A549 (cell line): ENCODE measurements around the gene PRSS23. TPM values are rescaled to one million over a fixed set of nuclear protein-coding genes. Genes with fewer than 3 reads are reported as not detected.

Experiments
- ATAC-seq, 2 experiments: fragments of 200-7000 bp in 1 of 2; fragments of >200 bp in 1 of 2; cut with Nextera tagmentation in 1 of 2; cut with Tn5 transposase in 1 of 2; 3 replicates each; pipeline versions ENCODE4 v1.8.0 to v1.9.1; 2018 to 2020; ENCODE audit warnings: mild to moderate bottlenecking in 1 of 2, moderate library complexity in 1 of 2
- CTCF ChIA-PET: fragments of 300-600 bp; sonication (Branson Sonifier 250); formaldehyde crosslinking; extraction: SDS; loops from one replicate; lab custom pipeline; 2021; ENCODE audit warnings: antibody characterized with exemption, inconsistent platforms; lab: Yijun Ruan, JAX
- POLR2A ChIA-PET: fragments of 350-600 bp; formaldehyde crosslinking; extraction: SDS; loops from one replicate; lab custom pipeline; 2021; ENCODE audit warnings: antibody characterized with exemption, inconsistent platforms; lab: Yijun Ruan, JAX
- DNase-seq, 2 experiments: peaks; one replicate each; pipeline versions ENCODE4 v3.0.0 to v3.0.0-alpha.2; 2011 to 2016; ENCODE audit warnings: low read depth in 1 of 2, low spot score in 1 of 2
- FAIRE-seq: peaks from 2 replicates; lab custom pipeline; 2011; peaks lifted over from hg19 to GRCh38; lab: Jason Lieb, UNC
- H3K27ac ChIP-seq, 2 experiments: fragments of >200 bp; sonication (Bioruptor Twin); formaldehyde crosslinking; 3 replicates each; pipeline ENCODE4 v1.5.1; 2016 to 2017
- H3K4me1 ChIP-seq: fragments of >200 bp; sonication (Bioruptor Twin); formaldehyde crosslinking; 3 replicates; pipeline ENCODE4 v1.6.1; 2016
- H3K4me2 ChIP-seq: fragments of >200 bp; sonication (Bioruptor Twin); formaldehyde crosslinking; 3 replicates; pipeline ENCODE4 v1.6.1; 2016
- H3K4me3 ChIP-seq: fragments of >200 bp; sonication (Bioruptor Twin); formaldehyde crosslinking; 3 replicates; pipeline ENCODE4 v1.5.1; 2016
- H3K9me3 ChIP-seq: fragments of >200 bp; sonication (Bioruptor Twin); formaldehyde crosslinking; 3 replicates; pipeline ENCODE4 v1.6.1; 2016
- ATOH8 ChIP-seq: fragments of 250-450 bp; sonication (Bioruptor Pico); IDR thresholded peaks from 2 replicates; pipeline ENCODE4 v1.5.0; 2020; ENCODE audit warnings: low read depth, mild to moderate bottlenecking, moderate library complexity
- BCL3 ChIP-seq: fragments of >200 bp; sonication (Bioruptor Twin); formaldehyde crosslinking; IDR thresholded peaks from 3 replicates; pipeline ENCODE4 v1.6.1; 2016
- EHF ChIP-seq: fragments of 250-450 bp; sonication (Bioruptor Pico); IDR thresholded peaks from 2 replicates; pipeline ENCODE4 v1.5.0; 2020; ENCODE audit warnings: mild to moderate bottlenecking
- EHMT2 ChIP-seq: fragments of 200-600 bp; sonication (generic); IDR thresholded peaks from 2 replicates; pipeline ENCODE4 v1.6.1; 2016; ENCODE audit warnings: antibody characterized with exemption, low read depth, mild to moderate bottlenecking, moderate library complexity
- ELK1 ChIP-seq: fragments of 150-350 bp; IDR thresholded peaks from 2 replicates; pipeline ENCODE4 v1.6.1; 2014; ENCODE audit warnings: low read depth, mild to moderate bottlenecking, low read length
- EP300 ChIP-seq, 2 experiments: fragments of >200 bp; sonication (Bioruptor Twin); formaldehyde crosslinking; IDR thresholded peaks; 2 replicates in 1 of 2; 3 replicates in 1 of 2; pipeline ENCODE4 v1.6.1; 2016 to 2017
- FOSB ChIP-seq: fragments of 250-450 bp; sonication (Bioruptor Pico); IDR thresholded peaks from 2 replicates; pipeline ENCODE4 v1.5.0; 2020; ENCODE audit warnings: mild to moderate bottlenecking, moderate library complexity
- FOSL2 ChIP-seq, 2 experiments: fragments of 450-650 bp in 1 of 2; fragments of >200 bp in 1 of 2; sonication (Bioruptor Twin) in 1 of 2; formaldehyde crosslinking; IDR thresholded peaks; 2 replicates each; pipeline versions ENCODE4 v1.5.0 to v1.6.1; 2016 to 2020; ENCODE audit warnings: mild to moderate bottlenecking in 1 of 2, moderate library complexity in 1 of 2
- GATA3 ChIP-seq: IDR thresholded peaks from 2 replicates; pipeline ENCODE4 v1.6.1; 2012; ENCODE audit warnings: borderline replicate concordance
- HMGXB4 ChIP-seq: fragments of 250-450 bp; sonication (Bioruptor Pico); IDR thresholded peaks from 2 replicates; pipeline ENCODE4 v1.5.0; 2021; ENCODE audit warnings: mild to moderate bottlenecking, moderate library complexity, borderline replicate concordance
- HOXA7 ChIP-seq: fragments of 250-450 bp; sonication (Bioruptor Pico); IDR thresholded peaks from 2 replicates; pipeline ENCODE4 v1.5.0; 2020; ENCODE audit warnings: mild to moderate bottlenecking, moderate library complexity
- HOXB5 ChIP-seq: fragments of 250-450 bp; sonication (Bioruptor Pico); IDR thresholded peaks from 2 replicates; pipeline ENCODE4 v1.5.0; 2020; ENCODE audit warnings: mild to moderate bottlenecking, moderate library complexity
- JUN ChIP-seq, 2 experiments: fragments of >200 bp; sonication (Bioruptor Twin); formaldehyde crosslinking; IDR thresholded peaks; 2 replicates in 1 of 2; 3 replicates in 1 of 2; pipeline ENCODE4 v1.6.1; 2016 to 2017
- JUNB ChIP-seq: fragments of >200 bp; sonication (Bioruptor Twin); formaldehyde crosslinking; IDR thresholded peaks from 2 replicates; pipeline ENCODE4 v1.6.1; 2016
- MAZ ChIP-seq: fragments of 150-350 bp; IDR thresholded peaks from 2 replicates; pipeline ENCODE4 v1.6.1; 2014; ENCODE audit warnings: antibody characterized with exemption, low read depth, low read length, borderline replicate concordance
- MYC ChIP-seq: IDR thresholded peaks from 2 replicates; pipeline ENCODE4 v1.6.1; 2012; ENCODE audit warnings: mild to moderate bottlenecking, inconsistent platforms, low read length, improper control_type of control experiment, borderline replicate concordance
- NR3C1 ChIP-seq: fragments of >200 bp; sonication (Bioruptor Twin); formaldehyde crosslinking; IDR thresholded peaks from 3 replicates; pipeline ENCODE4 v1.6.1; 2017
- PHF8 ChIP-seq: fragments of 200-600 bp; sonication (generic); IDR thresholded peaks from 2 replicates; pipeline ENCODE4 v1.6.1; 2016; ENCODE audit warnings: low read depth, mild to moderate bottlenecking, antibody characterized with exemption, moderate library complexity, borderline replicate concordance
- POLR2A ChIP-seq: IDR thresholded peaks from 2 replicates; pipeline ENCODE4 v1.6.1; 2012; ENCODE audit warnings: mild to moderate bottlenecking, low read length
- RARB ChIP-seq: fragments of 250-450 bp; sonication (Bioruptor Pico); IDR thresholded peaks from 2 replicates; pipeline ENCODE4 v1.8.0; 2021; ENCODE audit warnings: mild to moderate bottlenecking, moderate library complexity
- SMC3 ChIP-seq: fragments of >200 bp; sonication (Bioruptor Twin); formaldehyde crosslinking; IDR thresholded peaks from 3 replicates; pipeline ENCODE4 v1.6.1; 2018; ENCODE audit warnings: inconsistent platforms
- ZFP36 ChIP-seq: fragments of 450-650 bp; IDR thresholded peaks from 2 replicates; pipeline ENCODE4 v1.6.1; 2014; ENCODE audit warnings: borderline replicate concordance; ENCODE audit not compliant: partially characterized antibody
- ZNF302 ChIP-seq: fragments of 250-450 bp; sonication (Bioruptor Pico); IDR thresholded peaks from 2 replicates; pipeline ENCODE4 v1.9.0; 2021; ENCODE audit warnings: inconsistent platforms, mild to moderate bottlenecking, moderate library complexity
- ZSCAN20 ChIP-seq: fragments of 250-450 bp; sonication (Bioruptor Pico); IDR thresholded peaks from 2 replicates; pipeline ENCODE4 v1.8.0; 2022; ENCODE audit warnings: mild to moderate bottlenecking, moderate library complexity
- WGBS: methylation state at CpG from one replicate; pipeline ENCODE4 v1.1.6; 2017; ENCODE audit errors: missing lambda C conversion rate; 5-methylcytosine and 5-hydroxymethylcytosine counted together
- polyA plus RNA-seq, 4 experiments: library from polyadenylated mRNA; depleted of rRNA in 3 of 4; stranded (reverse); fragments of >200 nt; fragmentation: RNase III in 1 of 4; extraction: RNeasy Plus Mini Kit Qiagen cat#74134 plus additional on column Dnase treatment in 1 of 4; gene quantifications; 2 replicates in 3 of 4; 3 replicates in 1 of 4; pipeline ENCODE4 v1.2.3, GENCODE V29; 2011 to 2017
- TF ChIP-seq, protein P1 (sequence below): fragments of >200 bp; sonication (Bioruptor Twin); formaldehyde crosslinking; IDR thresholded peaks from 2 replicates; pipeline ENCODE4 v1.6.1; 2016

PRSS23 gene
- polyA plus RNA-seq, 2 of the 4 experiments (the other 2 are of a cell fraction) = 217 to 240 TPM

GRCh38 chr11:86792150-86792549 lies 8.2 kb upstream of the PRSS23 start (continued):
- TF ChIP-seq JUNB (no peak), NR3C1 (no peak)

DNA sequence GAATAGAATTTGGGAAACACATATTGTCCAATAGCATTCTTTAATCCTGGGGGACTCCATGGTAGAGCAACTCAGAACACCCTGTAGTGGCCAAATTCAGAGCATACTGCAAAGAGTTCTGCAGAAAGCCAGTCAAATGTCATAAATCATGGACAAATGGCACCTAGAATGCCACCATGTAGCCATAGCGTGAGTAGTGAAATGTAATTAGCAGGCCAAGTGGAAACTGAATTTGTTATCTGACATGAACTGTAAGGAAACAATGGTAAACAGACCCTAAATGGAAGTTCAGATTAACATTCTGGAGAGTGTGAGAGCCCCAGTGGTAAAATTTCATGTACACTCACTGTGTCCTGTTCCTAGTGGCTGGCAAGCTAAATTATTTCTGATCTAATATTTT lies 7.0 kb upstream of the PRSS23 start:
- no peak overlapping the region for H3K4me2 ChIP-seq
- 91% methylated on average over 1 of the region's 1 CpG for WGBS
- no peaks in the 10 kb centered on the region for H3K9me3 ChIP-seq
- POLR2A ChIA-PET = no interaction called here
- H3K4me1 ChIP-seq = peaks cover 39% of the 10 kb centered on the region
- CTCF ChIA-PET = interaction anchor here (1.3 to 1.6 kb wide), 2 partner anchors 9 to 198 kb away, joined by 3 read pairs; no protein-coding TSS in a partner anchor
- FAIRE-seq = no peak
- ATAC-seq = no peak
- H3K4me3 ChIP-seq = no peak overlapping the region
- H3K27ac ChIP-seq = peak overlapping the region in 1 of 2 experiments; percentile 52; a peak in 3 of 6 replicates
- no peak for DNase-seq
- TF ChIP-seq MAZ = no peak
- no peak for TF ChIP-seq HOXB5
- TF ChIP-seq ZFP36 = no peak
- TF ChIP-seq SMC3 = no peak
- TF ChIP-seq ELK1 = no peak
- no peak for TF ChIP-seq MYC
- TF ChIP-seq HOXA7 (CRISPR knock-in tag) = no peak
- TF ChIP-seq, all 56 proteins: peak for 0

DNA sequence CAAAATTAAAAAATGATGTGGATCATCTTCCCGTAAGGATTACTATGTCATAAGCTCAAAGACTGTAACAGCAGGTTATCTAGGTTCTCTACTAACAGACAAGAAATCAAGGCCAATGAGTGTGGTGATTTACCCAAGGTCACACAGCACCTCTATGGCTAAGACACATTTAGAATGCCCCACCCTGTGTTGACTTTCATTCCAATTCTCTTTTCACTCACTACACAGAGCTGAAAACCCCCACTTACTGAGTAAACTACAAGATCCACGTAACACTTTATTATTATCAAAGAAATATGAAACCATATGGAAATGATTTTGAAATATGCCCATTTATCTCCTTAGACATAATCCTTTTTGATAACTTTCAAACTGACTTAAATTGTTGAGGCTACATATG lies 4.8 kb upstream of the PRSS23 start:
- ATAC-seq (no peak), FAIRE-seq (no peak), DNase-seq (peak in 1 of 2 experiments; percentile 77)
- H3K4me3 ChIP-seq = no peak overlapping the region
- H3K9me3 ChIP-seq = no peaks in the 10 kb centered on the region
- ChIA-PET CTCF (interaction anchor here (1.0 to 2.7 kb wide), 5 partner anchors 15 to 187 kb away, joined by 3 to 12 read pairs (median 4); no protein-coding TSS in a partner anchor), POLR2A (interaction anchor here (1.0 to 1.2 kb wide), 2 partner anchors 123 to 311 kb away, joined by 3 to 5 read pairs; partner anchors contain the start of gene ME3)
- H3K4me2 ChIP-seq = peak overlapping the region; percentile 10
- WGBS = 75% methylated on average over 2 of the region's 2 CpGs
- peaks cover 43% of the 10 kb centered on the region for H3K4me1 ChIP-seq
- no peak for TF ChIP-seq EHF
- no peak for TF ChIP-seq PHF8
- no peak for TF ChIP-seq FOSB (CRISPR knock-in tag)
- no peak for TF ChIP-seq ATOH8 (CRISPR knock-in tag)
- TF ChIP-seq, all 56 proteins: peak for 0
- peak overlapping the region; percentile 53 to 96 for H3K27ac ChIP-seq

GRCh38 chr11:86795949-86796348 lies 4.4 kb upstream of the PRSS23 start:
- 20% methylated on average over 3 of the region's 3 CpGs for WGBS
- ATAC-seq (peak in 1 of 2 experiments; percentile 11; a peak in 2 of 6 replicates), DNase-seq (peak in 1 of 2 experiments; percentile 91), FAIRE-seq (peak; percentile 74)
- Histone ChIP-seq H3K9me3 (no peaks in the 10 kb centered on the region), H3K27ac (peak overlapping the region; percentile 53 to 96), H3K4me1 (peaks cover 38% of the 10 kb centered on the region), H3K4me2 (peak overlapping the region; percentile 10), H3K4me3 (no peak overlapping the region)
- CTCF ChIA-PET = interaction anchor here (0.6 to 2.7 kb wide), 7 partner anchors 15 to 236 kb away, joined by 3 to 12 read pairs (median 4); no protein-coding TSS in a partner anchor
- POLR2A ChIA-PET = interaction anchor here (1.0 to 1.2 kb wide), 2 partner anchors 124 to 312 kb away, joined by 3 to 5 read pairs; partner anchors contain the start of gene ME3
- TF ChIP-seq BCL3 (no peak), ZSCAN20 (CRISPR knock-in tag) (no peak), POLR2A (no peak), PHF8 (no peak), EP300 (IDR thresholded peaks at IDR 0.05) (peak; percentile 70 to 81; a peak in 3 of 5 replicates), ATOH8 (CRISPR knock-in tag) (no peak), GATA3 (peak; percentile 85), ZNF302 (CRISPR knock-in tag) (no peak), FOSL2 (IDR thresholded peaks at IDR 0.05) (no peak), FOSL2 (CRISPR knock-in tag; IDR thresholded peaks at IDR 0.05) (peak; percentile 46), JUN (IDR thresholded peaks at IDR 0.05) (peak in 1 of 2 experiments; percentile 71; a peak in 2 of 5 replicates), HMGXB4 (no peak), RARB (CRISPR knock-in tag) (no peak), EHMT2 (no peak)
- TF ChIP-seq, protein P1, sequence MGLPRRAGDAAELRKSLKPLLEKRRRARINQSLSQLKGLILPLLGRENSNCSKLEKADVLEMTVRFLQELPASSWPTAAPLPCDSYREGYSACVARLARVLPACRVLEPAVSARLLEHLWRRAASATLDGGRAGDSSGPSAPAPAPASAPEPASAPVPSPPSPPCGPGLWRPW = no peak
